Neural progenitor cell (in vitro differentiated cells): ENCODE results near the gene LCMT2.

ENCODE experiments used
- CTCF ChIP-seq: fragments of 200-600 bp; sonication (generic); IDR thresholded peaks from 2 replicates; pipeline ENCODE4 v1.5.1; 2017; ENCODE audit warnings: antibody characterized with exemption, mild to moderate bottlenecking
- EZH2 ChIP-seq: fragments of 200-600 bp; sonication (generic); IDR thresholded peaks from 2 replicates; pipeline ENCODE4 v1.6.1; 2017; ENCODE audit warnings: antibody characterized with exemption, mild to moderate bottlenecking, moderate library complexity

GRCh38 chr15:43277231-43277823 is 53.0 kb downstream of the LCMT2 start:
- no peak for TF ChIP-seq CTCF
- no peak for TF ChIP-seq EZH2
